Muscle of back (tissue), 13 donors: ENCODE results near the gene EHF. TPM values are rescaled to one million over a fixed set of nuclear protein-coding genes. Genes with fewer than 3 reads are reported as not detected.
A peak's percentile ranks its signal among the peaks of the same experiment; 100 is the strongest.
"Not testable (repeated sequence)": the region's sequence is repeated elsewhere in the genome, so short reads cannot be mapped to it uniquely, and the experiment has no call there.

Experiments used
- DNase-seq, 3 donors: peaks; one replicate each; pipeline versions ENCODE4 v3.0.0 to v3.0.0-alpha.2; 2013
- long read RNA-seq, 9 donors: transcript quantifications; one replicate each; lab custom pipeline, GENCODE V29; 2026
- polyA plus RNA-seq, 10 donors: library from polyadenylated mRNA; unstranded; fragments of 120-200 nt; gene quantifications; one replicate each; pipeline ENCODE4 v1.2.1, GENCODE V29; 2013; ENCODE audit not compliant: insufficient read length in 10 of 10

The EHF gene
- 1 to 10 TPM in 2 of 10 donors, under 1 TPM in 1, not detected in 7; 0.12 to 5.4 (median 4.5) TPM for polyA plus RNA-seq
- long read RNA-seq, donor 1: 0 reads
- long read RNA-seq, donor 2: 0 reads
- long read RNA-seq, donor 3: 0 reads
- long read RNA-seq, donor 4: 0 reads
- long read RNA-seq, donor 5: 0 reads
- long read RNA-seq, donor 6: 0 reads
- long read RNA-seq, donor 7: 0 reads
- long read RNA-seq, donor 8, partial matches to known transcripts: 0 of 1 reads
- long read RNA-seq, donor 8, other reads (novel, unspliced or antisense): 0 of 1 reads
- long read RNA-seq, donor 9: 0 reads

- no peak for DNase-seq
Measured at GRCh38 chr11:34620820-34621792, at the start of gene EHF. TSS of gene EHF (plus strand) at chr11:34621093. CDS start at chr11:34642631, 21,538 bp downstream.

DNA sequence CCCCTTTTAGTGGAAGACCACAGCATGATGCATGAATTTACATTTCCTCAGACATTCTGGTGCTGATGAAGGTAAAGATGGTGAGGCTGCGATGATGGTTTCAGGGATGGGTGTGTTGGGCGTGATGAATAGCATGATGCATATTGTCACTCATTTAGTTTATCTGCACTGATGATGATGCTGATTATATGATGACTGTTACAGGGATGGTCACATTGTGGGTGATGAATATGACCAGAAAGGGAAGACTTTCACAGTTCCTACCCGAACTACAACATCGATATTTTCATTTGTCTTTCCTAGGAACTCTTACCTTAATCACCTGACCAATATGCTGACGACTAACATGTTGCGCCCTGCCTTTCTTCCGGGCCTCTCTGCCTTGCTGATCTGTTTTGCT lies 47.4 kb upstream of the EHF start:
- DNase-seq: no peak

- no peak for DNase-seq
Measured at GRCh38 chr11:34575261-34575660, 45.6 kb upstream of the EHF start.

DNA sequence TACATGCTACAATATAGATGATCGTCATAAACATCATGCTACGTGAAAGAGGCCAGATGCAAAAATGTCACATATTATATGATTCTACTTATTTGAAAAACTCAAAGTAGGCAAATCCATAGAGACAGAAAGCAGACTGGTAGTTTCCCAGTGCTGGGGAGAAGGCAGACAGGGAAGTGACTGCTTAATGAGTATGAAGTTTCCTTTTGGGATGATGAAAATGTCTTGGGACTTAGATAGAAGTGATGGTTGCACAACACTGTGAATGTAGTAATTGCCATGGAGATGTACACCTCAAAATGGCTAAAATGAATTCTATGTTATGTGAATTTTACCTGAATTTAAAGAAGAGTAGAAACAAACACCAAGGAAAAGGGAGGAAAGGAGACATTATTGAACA lies 45.2 kb upstream of the EHF start:
- no peak for DNase-seq

GRCh38 chr11:34576331-34576730 lies 44.6 kb upstream of the EHF start:
- no peak for DNase-seq

DNA sequence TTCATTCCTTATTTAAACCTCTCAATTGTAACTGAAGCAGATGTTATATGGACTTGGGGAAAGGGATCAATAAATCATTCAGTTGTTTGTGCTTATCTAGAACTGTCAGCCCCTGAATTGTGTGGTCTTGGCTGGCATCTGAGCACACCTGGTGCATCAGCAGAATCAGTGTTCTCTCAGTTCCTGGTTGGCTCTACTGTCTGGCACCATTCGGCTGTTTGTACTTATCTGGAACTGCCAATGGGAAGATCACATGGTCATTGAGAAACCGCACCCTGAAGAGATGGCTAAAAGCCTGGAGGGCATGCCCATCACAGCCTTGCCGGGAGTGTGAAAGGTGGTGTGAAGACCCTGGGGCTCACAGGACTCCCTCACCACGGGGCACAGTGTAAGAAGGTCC lies 37.1 kb upstream of the EHF start:
- DNase-seq: no peak

- no peak for DNase-seq
Measured at GRCh38 chr11:34585304-34585734, 35.6 kb upstream of the EHF start.

- peak; percentile 53 to 78 (median 65) for DNase-seq
Measured at GRCh38 chr11:34585735-34586487, 35.0 kb upstream of the EHF start.

GRCh38 chr11:34586488-34587281 lies 34.2 kb upstream of the EHF start:
- no peak for DNase-seq

DNA sequence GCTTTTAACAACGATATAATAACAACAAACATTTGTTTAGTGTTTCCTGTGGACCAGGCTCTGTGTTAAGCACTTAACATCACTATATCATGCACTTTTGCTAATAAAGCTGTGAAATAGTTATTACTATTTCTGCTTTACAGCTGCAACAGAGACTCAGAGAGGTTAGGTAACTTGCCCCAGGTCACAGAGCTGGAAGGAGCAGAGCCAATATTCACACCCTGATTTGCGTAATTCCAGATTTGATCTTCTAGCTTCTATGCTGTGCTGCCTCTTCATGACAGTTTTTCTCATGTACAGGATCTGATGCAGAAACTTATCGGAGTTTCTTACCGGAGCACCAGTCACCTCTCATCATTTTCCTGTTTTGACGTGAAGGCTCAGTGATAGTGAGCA lies 33.6 kb upstream of the EHF start:
- DNase-seq: no peak

GRCh38 chr11:34588023-34588422 lies 32.9 kb upstream of the EHF start:
- no peak for DNase-seq

DNA sequence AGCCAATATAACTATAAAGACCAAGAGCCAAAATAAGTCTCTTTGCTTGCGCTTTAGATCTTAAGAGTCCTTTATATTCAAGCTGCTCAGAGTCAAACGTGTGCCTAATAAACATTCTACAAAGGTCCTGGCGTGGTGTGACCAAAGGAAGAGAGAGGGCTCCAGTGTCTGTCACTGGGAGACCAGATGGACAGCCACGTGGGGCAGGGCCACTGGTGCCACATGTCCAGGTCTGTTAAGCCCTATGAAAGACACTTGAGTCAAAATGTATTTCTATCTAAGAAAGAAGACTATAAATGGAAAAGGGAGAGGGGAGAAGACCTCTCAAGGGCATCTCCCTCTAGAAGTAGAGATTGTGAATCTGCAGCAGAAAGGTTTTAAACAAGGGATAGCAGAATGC lies 32.2 kb upstream of the EHF start:
- no peak for DNase-seq

DNA sequence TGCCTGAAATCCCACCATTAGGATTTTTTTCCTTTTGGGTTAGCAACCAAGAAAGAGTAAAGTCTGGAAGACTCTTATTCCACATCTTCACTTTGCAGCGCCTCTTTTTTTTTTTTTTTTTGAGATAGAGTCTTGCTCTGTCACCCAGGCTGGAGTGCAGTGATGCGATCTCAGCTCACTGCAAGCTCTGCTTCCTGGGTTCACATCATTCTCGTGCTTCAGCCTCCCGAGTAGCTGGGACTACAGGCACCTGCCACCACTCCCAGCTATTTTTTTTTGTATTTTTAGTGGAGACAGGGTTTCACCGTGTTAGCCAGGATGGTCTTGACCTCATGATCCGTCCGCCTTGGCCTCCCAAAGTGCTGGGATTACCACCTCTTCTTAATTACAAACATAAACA lies 31.7 kb upstream of the EHF start:
- DNase-seq: not testable (repeated sequence)

GRCh38 chr11:34593085-34593484 lies 27.8 kb upstream of the EHF start:
- DNase-seq: no peak

DNA sequence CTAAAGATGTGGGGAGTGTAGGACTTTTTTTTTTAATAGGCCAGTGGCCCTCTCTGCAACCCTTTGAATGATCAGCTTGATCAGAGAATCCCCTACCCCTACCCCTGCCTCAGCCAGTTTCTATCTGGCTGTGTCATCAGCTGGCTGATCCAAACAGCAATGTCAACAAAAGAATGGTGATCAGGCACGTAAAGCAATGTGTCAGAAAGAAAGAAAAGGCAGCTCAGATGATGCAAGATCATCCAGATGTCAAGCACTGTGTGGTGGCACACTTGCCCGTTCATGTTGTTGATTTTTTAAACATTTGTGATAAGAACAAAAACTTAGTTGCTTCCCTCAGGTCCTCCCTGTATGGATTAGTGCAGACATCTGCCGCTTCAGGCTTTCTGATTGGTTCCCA lies 26.3 kb upstream of the EHF start:
- DNase-seq: no peak

DNA sequence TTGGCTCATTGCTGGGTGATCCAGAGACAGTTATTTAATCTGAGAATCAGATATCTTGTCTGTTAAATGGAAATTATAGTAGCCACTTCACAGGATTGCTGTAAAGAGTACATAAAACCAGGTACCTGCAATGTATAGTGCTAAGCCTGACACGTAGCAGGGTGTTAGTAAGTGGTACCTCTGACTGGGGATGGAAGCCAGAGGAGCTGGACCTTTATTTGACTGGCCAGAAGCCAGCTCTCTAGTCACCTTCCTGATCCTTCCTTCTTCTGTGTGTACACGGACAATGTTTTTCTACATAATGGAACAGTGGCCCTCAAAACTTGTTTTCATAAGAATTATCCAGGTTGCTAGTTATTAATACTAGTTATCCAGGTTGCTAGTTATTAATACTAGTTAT lies 25.5 kb upstream of the EHF start:
- DNase-seq: no peak

DNA sequence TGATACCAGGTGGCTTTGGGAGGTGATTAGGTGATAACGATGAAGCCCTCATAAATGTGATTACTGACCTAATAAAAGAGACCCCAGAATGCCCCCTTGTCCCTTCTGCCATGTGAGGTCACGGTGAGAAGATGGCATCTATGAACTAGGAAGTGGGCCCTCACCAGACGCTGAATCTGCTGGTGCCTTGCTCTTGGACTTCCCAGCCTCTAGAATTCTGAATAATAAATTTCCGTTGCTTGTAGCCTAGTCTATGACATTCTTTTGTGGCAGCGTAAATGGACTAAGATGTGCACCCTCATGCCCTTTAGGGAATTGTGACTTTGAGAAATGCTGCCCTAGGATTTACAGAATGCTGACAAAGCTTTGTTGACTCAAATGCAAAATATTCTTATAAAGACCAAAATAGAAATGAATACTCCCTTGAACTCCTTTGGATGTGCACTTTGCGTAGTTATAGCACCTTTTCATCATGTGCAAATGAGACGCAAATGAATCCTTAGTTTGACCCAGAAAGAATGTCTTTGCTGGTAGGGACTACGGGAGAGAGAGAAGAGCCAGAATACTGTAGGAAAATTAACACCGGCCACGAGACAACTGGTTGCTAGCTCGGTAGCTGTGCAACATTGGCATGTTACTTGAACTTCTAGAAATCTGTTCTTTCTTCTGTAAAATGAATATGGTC lies 24.8 kb upstream of the EHF start:
- DNase-seq: no peak

DNA sequence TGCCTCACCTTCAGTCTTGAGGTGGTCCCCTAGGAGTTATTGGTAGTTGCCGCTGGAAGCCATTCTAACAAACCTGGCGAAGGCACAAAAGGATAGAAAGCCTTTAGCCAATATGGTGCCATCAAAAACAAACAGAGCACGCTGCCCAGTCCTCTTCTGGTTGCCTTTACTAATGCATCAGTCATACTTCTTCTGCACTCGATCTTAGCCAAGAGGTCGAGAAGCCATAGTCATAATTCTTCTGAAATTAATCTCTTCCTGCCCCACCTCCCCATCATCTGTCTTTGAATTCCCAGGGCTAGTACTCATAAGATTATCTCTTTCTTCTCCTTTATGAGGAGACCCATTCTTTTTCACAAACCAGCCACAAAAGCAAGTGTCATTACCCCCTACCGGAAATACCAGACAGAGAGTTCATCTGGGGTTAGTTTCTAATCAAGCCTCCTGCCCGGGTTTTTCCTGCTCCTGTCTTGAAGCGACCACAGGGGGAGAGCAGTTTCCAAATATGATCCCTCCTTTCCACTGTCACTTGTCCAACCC lies 21.4 kb upstream of the EHF start:
- peak in 2 of 3 donors; percentile 9 to 75 for DNase-seq

GRCh38 chr11:34600339-34601084 lies 20.4 kb upstream of the EHF start:
- no peak for DNase-seq

- peak in 2 of 3 donors; percentile 22 to 69 for DNase-seq
Measured at GRCh38 chr11:34601085-34601444, 19.8 kb upstream of the EHF start.
